ENCODE data around the gene CYTH1. TPM values are rescaled to one million over a fixed set of nuclear protein-coding genes. Genes with fewer than 3 reads are reported as not detected.

CYTH1 gene
- total RNA-seq, 1 experiment from 2014 or later: 40.3 TPM

DNA sequence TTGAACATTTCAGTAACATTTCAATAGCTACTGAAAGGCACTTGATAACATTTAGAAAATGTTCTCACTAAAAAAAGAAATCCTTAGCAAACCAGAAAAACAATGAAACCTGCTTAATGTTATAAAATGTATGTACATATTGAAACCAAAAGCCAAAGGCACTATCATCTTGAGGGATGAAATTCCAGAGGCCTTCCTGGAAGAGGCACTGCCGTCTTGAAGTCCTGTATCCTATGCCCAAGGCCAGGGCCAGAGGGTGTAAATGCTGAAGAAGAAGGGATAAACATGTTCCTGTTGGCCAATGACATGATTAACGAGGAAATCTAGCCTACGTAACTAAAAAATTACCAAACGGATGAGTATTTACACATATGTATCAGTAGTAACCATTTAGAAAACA is 147.9 kb downstream of the CYTH1 start:
- no peak for DNase-seq
- Histone ChIP-seq H4K20me1 (ENCODE audit: insufficient read depth) (no peaks in the 10 kb centered on the region), H3K4me3 (no peak overlapping the region), H3K27me3 (ENCODE audit: insufficient read depth, low read depth) (no peaks in the 10 kb centered on the region), H3K4me2 (no peak overlapping the region), H3K27ac (no peak overlapping the region), H3K9me3 (ENCODE audit: insufficient read depth, low read depth) (no peaks in the 10 kb centered on the region), H3K9me2 (ENCODE audit: insufficient read depth) (no peaks in the 10 kb centered on the region), H3F3A (ENCODE audit: insufficient read depth, low read depth) (no peaks in the 10 kb centered on the region), H2AFZ (no peak overlapping the region), H3K36me3 (ENCODE audit: low read depth) (no peaks in the 10 kb centered on the region), H3K79me2 (ENCODE audit: low read depth) (no peaks in the 10 kb centered on the region), H3K4me1 (replicated peaks; ENCODE audit: insufficient read depth) (no peaks in the 10 kb centered on the region)
- no peak for TF ChIP-seq EZH2 (IDR thresholded peaks at IDR 0.05; ENCODE audit: low read depth)
- CTCF ChIA-PET: interaction anchor here (0.7 kb wide), 1 partner anchor 676 kb away, joined by 5 read pairs; the partner anchor contains the start of gene TNRC6C
- intact Hi-C loops (cut with micrococcal nuclease; ENCODE audit: unreplicated experiment): no loop called here
- POLR2A ChIA-PET (ENCODE audit: unreplicated experiment): no interaction called here
- no TSS peak for BruUV-seq (replicated peaks)

DNA sequence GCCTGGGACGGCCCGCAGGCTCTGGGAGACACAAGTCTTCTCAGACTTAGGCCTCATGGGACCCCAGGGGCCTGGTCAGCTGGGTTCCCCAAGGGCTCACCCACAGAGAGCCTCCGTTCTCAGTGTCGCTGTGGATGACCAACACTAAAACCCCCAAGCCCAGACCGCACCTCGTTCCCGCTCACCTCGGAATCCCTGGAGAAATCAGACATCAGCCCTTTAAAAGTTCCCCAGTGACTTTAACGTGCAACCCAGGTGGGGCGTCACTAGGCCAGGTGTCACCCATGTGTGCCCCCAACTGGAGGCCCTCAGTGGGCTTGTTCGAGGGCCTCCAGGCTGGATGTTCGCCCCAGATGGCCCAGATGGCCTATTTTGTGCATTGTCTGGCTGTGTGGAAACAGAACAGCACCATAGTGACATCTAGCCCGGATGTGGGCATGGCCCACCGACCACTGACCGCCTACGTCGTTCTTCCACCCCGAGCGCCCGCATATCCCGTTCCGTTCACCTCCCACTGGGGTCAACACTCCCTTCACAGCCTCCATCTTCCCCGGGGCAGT is 152.6 kb downstream of the CYTH1 start:
- no peak for DNase-seq
- BruUV-seq (replicated peaks): no TSS peak
- POLR2A ChIA-PET (ENCODE audit: unreplicated experiment): no interaction called here

DNA sequence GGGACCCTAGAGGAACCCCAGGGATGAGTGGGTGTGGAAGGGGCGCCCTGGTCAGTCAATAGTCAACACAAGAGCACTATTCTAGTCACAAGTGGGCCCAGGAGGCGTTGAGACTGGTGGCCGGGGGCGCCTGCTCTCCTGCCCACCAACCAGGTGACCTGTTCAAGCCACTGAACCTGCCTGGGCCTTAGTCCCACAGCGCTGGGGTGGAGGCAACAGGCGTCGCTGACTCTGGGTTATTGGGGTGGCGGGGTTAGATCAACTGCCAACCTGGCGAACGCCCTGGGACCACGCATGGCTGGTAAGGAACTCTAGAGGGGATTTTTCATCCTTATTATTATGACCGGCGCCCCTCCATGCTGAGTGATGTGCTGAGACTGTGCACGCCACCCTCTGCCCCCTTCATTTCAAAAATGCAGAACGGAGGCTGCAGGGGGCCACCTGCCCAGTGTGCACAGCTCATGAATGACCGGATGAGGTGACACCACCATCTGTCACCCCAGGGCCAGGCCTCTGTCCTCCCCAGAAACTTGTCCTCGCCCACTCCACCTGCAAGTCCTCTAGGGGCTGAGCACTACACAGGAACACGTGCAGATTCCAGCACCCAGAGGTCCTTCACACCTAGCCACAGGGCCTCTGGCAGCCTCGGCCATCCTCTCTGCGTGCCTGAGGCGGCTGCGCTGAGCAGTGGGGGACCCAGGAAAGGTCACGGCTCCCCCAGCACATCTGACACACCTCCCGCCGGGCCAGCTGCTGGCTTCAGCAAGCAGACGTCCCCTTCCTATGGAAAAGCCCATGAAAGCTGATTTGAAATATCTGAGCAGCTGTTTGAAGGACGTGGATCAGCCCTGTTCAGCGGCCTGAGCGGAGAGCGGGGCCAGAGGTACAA is 153.3 kb downstream of the CYTH1 start:
- Histone ChIP-seq H3K4me1 (replicated peaks; ENCODE audit: insufficient read depth) (no peaks in the 10 kb centered on the region), H3K36me3 (ENCODE audit: low read depth) (no peaks in the 10 kb centered on the region), H3K27ac (no peak overlapping the region), H3F3A (ENCODE audit: insufficient read depth, low read depth) (no peaks in the 10 kb centered on the region), H3K9me2 (ENCODE audit: insufficient read depth) (no peaks in the 10 kb centered on the region), H3K9me3 (ENCODE audit: insufficient read depth, low read depth) (no peaks in the 10 kb centered on the region), H4K20me1 (ENCODE audit: insufficient read depth) (no peaks in the 10 kb centered on the region), H3K4me3 (no peak overlapping the region), H3K27me3 (ENCODE audit: insufficient read depth, low read depth) (no peaks in the 10 kb centered on the region), H3K79me2 (ENCODE audit: low read depth) (no peaks in the 10 kb centered on the region), H2AFZ (no peak overlapping the region), H3K4me2 (no peak overlapping the region)
- ChIA-PET POLR2A (ENCODE audit: unreplicated experiment) (no interaction called here), CTCF (no interaction called here)
- DNase-seq: no peak
- intact Hi-C loops (cut with micrococcal nuclease; ENCODE audit: unreplicated experiment): no loop called here
- TF ChIP-seq, protein P1, sequence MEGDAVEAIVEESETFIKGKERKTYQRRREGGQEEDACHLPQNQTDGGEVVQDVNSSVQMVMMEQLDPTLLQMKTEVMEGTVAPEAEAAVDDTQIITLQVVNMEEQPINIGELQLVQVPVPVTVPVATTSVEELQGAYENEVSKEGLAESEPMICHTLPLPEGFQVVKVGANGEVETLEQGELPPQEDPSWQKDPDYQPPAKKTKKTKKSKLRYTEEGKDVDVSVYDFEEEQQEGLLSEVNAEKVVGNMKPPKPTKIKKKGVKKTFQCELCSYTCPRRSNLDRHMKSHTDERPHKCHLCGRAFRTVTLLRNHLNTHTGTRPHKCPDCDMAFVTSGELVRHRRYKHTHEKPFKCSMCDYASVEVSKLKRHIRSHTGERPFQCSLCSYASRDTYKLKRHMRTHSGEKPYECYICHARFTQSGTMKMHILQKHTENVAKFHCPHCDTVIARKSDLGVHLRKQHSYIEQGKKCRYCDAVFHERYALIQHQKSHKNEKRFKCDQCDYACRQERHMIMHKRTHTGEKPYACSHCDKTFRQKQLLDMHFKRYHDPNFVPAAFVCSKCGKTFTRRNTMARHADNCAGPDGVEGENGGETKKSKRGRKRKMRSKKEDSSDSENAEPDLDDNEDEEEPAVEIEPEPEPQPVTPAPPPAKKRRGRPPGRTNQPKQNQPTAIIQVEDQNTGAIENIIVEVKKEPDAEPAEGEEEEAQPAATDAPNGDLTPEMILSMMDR (conservative IDR thresholded peaks at IDR 0.05): no peak
- TF ChIP-seq EZH2 (IDR thresholded peaks at IDR 0.05; ENCODE audit: low read depth): no peak
- no TSS peak for BruUV-seq (replicated peaks)

More for the DNA sequence above, 152.6 kb downstream of the CYTH1 start:
- Histone ChIP-seq H3F3A (ENCODE audit: insufficient read depth, low read depth) (no peaks in the 10 kb centered on the region), H3K4me1 (replicated peaks; ENCODE audit: insufficient read depth) (no peaks in the 10 kb centered on the region), H3K27me3 (ENCODE audit: insufficient read depth, low read depth) (no peaks in the 10 kb centered on the region), H4K20me1 (ENCODE audit: insufficient read depth) (no peaks in the 10 kb centered on the region), H3K9me3 (ENCODE audit: insufficient read depth, low read depth) (no peaks in the 10 kb centered on the region), H3K9me2 (ENCODE audit: insufficient read depth) (no peaks in the 10 kb centered on the region), H3K79me2 (ENCODE audit: low read depth) (no peaks in the 10 kb centered on the region), H3K36me3 (ENCODE audit: low read depth) (no peaks in the 10 kb centered on the region), H3K27ac (no peak overlapping the region), H3K4me3 (no peak overlapping the region), H2AFZ (no peak overlapping the region), H3K4me2 (no peak overlapping the region)
- intact Hi-C loops (cut with micrococcal nuclease; ENCODE audit: unreplicated experiment): no loop called here
- CTCF ChIA-PET: no interaction called here
- no peak for TF ChIP-seq EZH2 (IDR thresholded peaks at IDR 0.05; ENCODE audit: low read depth)
- TF ChIP-seq, protein P1 (conservative IDR thresholded peaks at IDR 0.05): no peak
